Parathyroid adenoma (tissue), 2 donors: ENCODE measurements around the gene TMEM88.
"Not testable (repeated sequence)": the region's sequence is repeated elsewhere in the genome, so short reads cannot be mapped to it uniquely, and the experiment has no call there.

Experiments
- H2AFZ ChIP-seq: fragments of 300-600 bp; sonication (generic); one replicate; pipeline ENCODE4 v1.7.0; 2017; ENCODE audit warnings: antibody characterized with exemption, mild to moderate bottlenecking
- H3K27ac ChIP-seq: fragments of 300-600 bp; sonication (generic); one replicate; pipeline ENCODE4 v1.7.0; 2017
- H3K27me3 ChIP-seq: fragments of 300-600 bp; sonication (generic); one replicate; pipeline ENCODE4 v1.7.0; 2017; ENCODE audit warnings: low read length; ENCODE audit not compliant: control insufficient read depth, insufficient read depth
- H3K36me3 ChIP-seq: fragments of 300-600 bp; sonication (generic); one replicate; pipeline ENCODE4 v1.7.0; 2017; ENCODE audit warnings: low read length; ENCODE audit not compliant: control insufficient read depth, insufficient read depth
- H3K4me1 ChIP-seq: fragments of 300-600 bp; sonication (generic); one replicate; pipeline ENCODE4 v1.7.0; 2017; ENCODE audit warnings: control low read depth
- H3K4me2 ChIP-seq: fragments of 300-600 bp; sonication (generic); one replicate; pipeline ENCODE4 v1.7.0; 2017; ENCODE audit warnings: low read length
- H3K4me3 ChIP-seq: fragments of 300-600 bp; sonication (generic); one replicate; pipeline ENCODE4 v1.7.0; 2017; ENCODE audit warnings: low read depth, low read length
- H3K79me2 ChIP-seq: fragments of 300-600 bp; sonication (generic); one replicate; pipeline ENCODE4 v1.7.0; 2017; ENCODE audit warnings: control low read depth
- H3K9ac ChIP-seq: fragments of 300-600 bp; sonication (generic); one replicate; pipeline ENCODE4 v1.7.0; 2017; ENCODE audit warnings: mild to moderate bottlenecking
- H3K9me3 ChIP-seq: fragments of 300-600 bp; sonication (generic); one replicate; pipeline ENCODE4 v1.7.0; 2017; ENCODE audit warnings: low read length; ENCODE audit not compliant: control insufficient read depth
- CTCF ChIP-seq: fragments of 300-600 bp; sonication (generic); IDR thresholded peaks from one replicate; pipeline ENCODE4 v1.7.0; 2017; ENCODE audit warnings: antibody characterized with exemption, mild to moderate bottlenecking
- donor health status: primary hyperparathyroidism.

The TMEM88 gene

GRCh38 chr17:7858522-7858810 is 3.6 kb downstream of the TMEM88 start:
- peak; percentile 27 for TF ChIP-seq CTCF
- Histone ChIP-seq H3K9ac (no peak overlapping the region), H3K36me3 (no peaks in the 10 kb centered on the region), H3K4me3 (peak overlapping the region; percentile 80), H3K27ac (peak overlapping the region; percentile 96), H2AFZ (peak overlapping the region; percentile 72), H3K9me3 (no peaks in the 10 kb centered on the region), H3K4me1 (peaks cover 13% of the 10 kb centered on the region), H3K27me3 (no peaks in the 10 kb centered on the region), H3K4me2 (peak overlapping the region; percentile 86), H3K79me2 (peaks cover 11% of the 10 kb centered on the region)

GRCh38 chr17:7859028-7859427 is 4.2 kb downstream of the TMEM88 start:
- Histone ChIP-seq H3K27ac (no peak overlapping the region), H3K4me1 (peaks cover 13% of the 10 kb centered on the region), H3K36me3 (no peaks in the 10 kb centered on the region), H3K4me3 (no peak overlapping the region), H3K4me2 (peak overlapping the region; percentile 86), H3K9ac (no peak overlapping the region), H3K79me2 (peaks cover 11% of the 10 kb centered on the region), H3K27me3 (no peaks in the 10 kb centered on the region), H3K9me3 (no peaks in the 10 kb centered on the region), H2AFZ (no peak overlapping the region)
- no peak for TF ChIP-seq CTCF

GRCh38 chr17:7862692-7863437 is 8.0 kb downstream of the TMEM88 start:
- H3K27me3 ChIP-seq, result no peaks in the 10 kb centered on the region
- no peak overlapping the region for H2AFZ ChIP-seq
- H3K4me1 ChIP-seq, result peaks cover 5% of the 10 kb centered on the region
- no peak overlapping the region for H3K9ac ChIP-seq
- no peaks in the 10 kb centered on the region for H3K36me3 ChIP-seq
- H3K27ac ChIP-seq, result no peak overlapping the region
- TF ChIP-seq CTCF, result peak; percentile 93
- no peak overlapping the region for H3K4me2 ChIP-seq
- no peak overlapping the region for H3K4me3 ChIP-seq
- peaks cover 13% of the 10 kb centered on the region for H3K79me2 ChIP-seq
- H3K9me3 ChIP-seq, result no peaks in the 10 kb centered on the region

- H3K4me1 ChIP-seq, H3K4me2 ChIP-seq, H3K4me3 ChIP-seq, H2AFZ ChIP-seq, H3K36me3 ChIP-seq, H3K27ac ChIP-seq, H3K27me3 ChIP-seq, H3K9me3 ChIP-seq, H3K9ac ChIP-seq: not testable (repeated sequence)
- H3K79me2 ChIP-seq, result peaks cover 13% of the 10 kb centered on the region
These were observed 9.5 kb downstream of the TMEM88 start for GRCh38 chr17:7864384-7864783.

GRCh38 chr17:7864995-7865650 is 10.3 kb downstream of the TMEM88 start:
- Histone ChIP-seq H3K9me3 (no peaks in the 10 kb centered on the region), H3K9ac (no peak overlapping the region), H3K36me3 (no peaks in the 10 kb centered on the region), H3K4me1 (no peaks in the 10 kb centered on the region), H3K27me3 (no peaks in the 10 kb centered on the region), H2AFZ (no peak overlapping the region), H3K4me2 (no peak overlapping the region), H3K27ac (no peak overlapping the region), H3K79me2 (peaks cover 13% of the 10 kb centered on the region), H3K4me3 (no peak overlapping the region)
- no peak for TF ChIP-seq CTCF
